ENCODE measurements around the gene GSTA5.
"Not testable (repeated sequence)": the region's sequence is repeated elsewhere in the genome, so short reads cannot be mapped to it uniquely, and the experiment has no call there.

- TF ChIP-seq, protein P1, sequence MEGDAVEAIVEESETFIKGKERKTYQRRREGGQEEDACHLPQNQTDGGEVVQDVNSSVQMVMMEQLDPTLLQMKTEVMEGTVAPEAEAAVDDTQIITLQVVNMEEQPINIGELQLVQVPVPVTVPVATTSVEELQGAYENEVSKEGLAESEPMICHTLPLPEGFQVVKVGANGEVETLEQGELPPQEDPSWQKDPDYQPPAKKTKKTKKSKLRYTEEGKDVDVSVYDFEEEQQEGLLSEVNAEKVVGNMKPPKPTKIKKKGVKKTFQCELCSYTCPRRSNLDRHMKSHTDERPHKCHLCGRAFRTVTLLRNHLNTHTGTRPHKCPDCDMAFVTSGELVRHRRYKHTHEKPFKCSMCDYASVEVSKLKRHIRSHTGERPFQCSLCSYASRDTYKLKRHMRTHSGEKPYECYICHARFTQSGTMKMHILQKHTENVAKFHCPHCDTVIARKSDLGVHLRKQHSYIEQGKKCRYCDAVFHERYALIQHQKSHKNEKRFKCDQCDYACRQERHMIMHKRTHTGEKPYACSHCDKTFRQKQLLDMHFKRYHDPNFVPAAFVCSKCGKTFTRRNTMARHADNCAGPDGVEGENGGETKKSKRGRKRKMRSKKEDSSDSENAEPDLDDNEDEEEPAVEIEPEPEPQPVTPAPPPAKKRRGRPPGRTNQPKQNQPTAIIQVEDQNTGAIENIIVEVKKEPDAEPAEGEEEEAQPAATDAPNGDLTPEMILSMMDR (IDR thresholded peaks at IDR 0.05), result not testable (repeated sequence)
- TF ChIP-seq USF2 (CRISPR knock-in tag; IDR thresholded peaks at IDR 0.05); NR2C2 (CRISPR knock-in tag; IDR thresholded peaks at IDR 0.05); E2F5 (CRISPR knock-in tag; IDR thresholded peaks at IDR 0.05); JUN (CRISPR knock-in tag; IDR thresholded peaks at IDR 0.05); TEAD1 (CRISPR knock-in tag; IDR thresholded peaks at IDR 0.05); ZSCAN18 (CRISPR knock-in tag; IDR thresholded peaks at IDR 0.05); TEAD4 (CRISPR knock-in tag; IDR thresholded peaks at IDR 0.05); MLX (CRISPR knock-in tag; IDR thresholded peaks at IDR 0.05); SP1 (CRISPR knock-in tag; conservative IDR thresholded peaks at IDR 0.05); ZNF121 (CRISPR knock-in tag; IDR thresholded peaks at IDR 0.05); ZNF232 (CRISPR knock-in tag; IDR thresholded peaks at IDR 0.05): not testable (repeated sequence)
- TF ChIP-seq, protein P2, sequence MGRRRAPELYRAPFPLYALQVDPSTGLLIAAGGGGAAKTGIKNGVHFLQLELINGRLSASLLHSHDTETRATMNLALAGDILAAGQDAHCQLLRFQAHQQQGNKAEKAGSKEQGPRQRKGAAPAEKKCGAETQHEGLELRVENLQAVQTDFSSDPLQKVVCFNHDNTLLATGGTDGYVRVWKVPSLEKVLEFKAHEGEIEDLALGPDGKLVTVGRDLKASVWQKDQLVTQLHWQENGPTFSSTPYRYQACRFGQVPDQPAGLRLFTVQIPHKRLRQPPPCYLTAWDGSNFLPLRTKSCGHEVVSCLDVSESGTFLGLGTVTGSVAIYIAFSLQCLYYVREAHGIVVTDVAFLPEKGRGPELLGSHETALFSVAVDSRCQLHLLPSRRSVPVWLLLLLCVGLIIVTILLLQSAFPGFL (CRISPR knock-in tag; IDR thresholded peaks at IDR 0.05; ENCODE audit: borderline replicate concordance), result not testable (repeated sequence)
- TF ChIP-seq, protein P3, sequence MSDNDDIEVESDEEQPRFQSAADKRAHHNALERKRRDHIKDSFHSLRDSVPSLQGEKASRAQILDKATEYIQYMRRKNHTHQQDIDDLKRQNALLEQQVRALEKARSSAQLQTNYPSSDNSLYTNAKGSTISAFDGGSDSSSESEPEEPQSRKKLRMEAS (CRISPR knock-in tag; IDR thresholded peaks at IDR 0.05), result not testable (repeated sequence)
Measured at GRCh38 chr6:52868899-52869298, 28.3 kb upstream of the GSTA5 start.

Data from WTC11 (cell line).